Germinal center (tissue), 1 donor: ENCODE data around the gene OPA3.

Experiments used
- DNase-seq: peaks from one replicate; pipeline ENCODE4 v3.0.0; 2012; ENCODE audit warnings: mixed read lengths, low spot score

The OPA3 gene

GRCh38 chr19:45503909-45504308 lies 80.7 kb downstream of the OPA3 start:
- no peak for DNase-seq

- DNase-seq: no peak
These were observed 82.5 kb downstream of the OPA3 start for GRCh38 chr19:45502111-45502510.

GRCh38 chr19:45501730-45502014 lies 82.9 kb downstream of the OPA3 start:
- no peak for DNase-seq

- no peak for DNase-seq
These were observed 83.5 kb downstream of the OPA3 start for GRCh38 chr19:45500918-45501729.

GRCh38 chr19:45499196-45500180 lies 85.1 kb downstream of the OPA3 start:
- DNase-seq: peak; percentile 83

- DNase-seq: peak; percentile 78
These were observed 86.0 kb downstream of the OPA3 start, which contains the start of gene PPM1N for GRCh38 chr19:45498411-45499195. Gene PPM1N, plus strand, starts transcription at chr19:45498443. Its CDS starts 30 bp downstream, at chr19:45498473.

GRCh38 chr19:45497791-45498190 lies 86.8 kb downstream of the OPA3 start:
- no peak for DNase-seq

- peak; percentile 36 for DNase-seq
These were observed 88.2 kb downstream of the OPA3 start for GRCh38 chr19:45496349-45496953.

GRCh38 chr19:45495178-45495577 lies 89.4 kb downstream of the OPA3 start:
- DNase-seq: no peak

- no peak for DNase-seq
These were observed 90.2 kb downstream of the OPA3 start for GRCh38 chr19:45494261-45494916.

- DNase-seq: peak; percentile 37
These were observed 91.8 kb downstream of the OPA3 start for GRCh38 chr19:45492627-45493470.

- no peak for DNase-seq
These were observed 92.4 kb downstream of the OPA3 start for GRCh38 chr19:45492137-45492626.

- no peak for DNase-seq
These were observed 95.3 kb downstream of the OPA3 start for GRCh38 chr19:45489216-45489855.

- DNase-seq: no peak
These were observed 95.9 kb downstream of the OPA3 start for GRCh38 chr19:45488708-45489107.

- DNase-seq: peak; percentile 89
These were observed 99.1 kb downstream of the OPA3 start for GRCh38 chr19:45485305-45486077.

- DNase-seq: no peak
These were observed 100.2 kb downstream of the OPA3 start for GRCh38 chr19:45484273-45484945.

- no peak for DNase-seq
These were observed 101.6 kb downstream of the OPA3 start for GRCh38 chr19:45483033-45483432.
